ENCODE data around the gene ADRA2C.

GRCh38 chr4:3809028-3809427 lies 42.8 kb downstream of the ADRA2C start:
- TF ChIP-seq MBD2 (IDR thresholded peaks at IDR 0.05; ENCODE audit: borderline replicate concordance, low read depth) (no peak), CHD4 (IDR thresholded peaks at IDR 0.05; ENCODE audit: insufficient read depth, insufficient replicate concordance, low read depth, low read length, poor library complexity, severe bottlenecking) (no peak), HMGN3 (IDR thresholded peaks at IDR 0.05; ENCODE audit: borderline replicate concordance, extremely low read depth, insufficient read length, low read depth, low read length) (no peak)

Data from K562 (cell line).